ENCODE measurements around the gene FGF12.

- no peak for TF ChIP-seq ZNF274 (IDR thresholded peaks at IDR 0.05; ENCODE audit: low read depth, low read length)
- no peak for TF ChIP-seq YY1 (IDR thresholded peaks at IDR 0.05; ENCODE audit: insufficient read depth, insufficient read length)
Measured at GRCh38 chr3:192284443-192285072, 442.8 kb downstream of the FGF12 start.
